ENCODE results near the gene ANKRD11. TPM values are rescaled to one million over a fixed set of nuclear protein-coding genes. Genes with fewer than 3 reads are reported as not detected.

Gene ANKRD11
- total RNA-seq, 1 experiment from 2014 or later: 99.4 TPM

GRCh38 chr16:89529097-89529496 lies 38.7 kb upstream of the ANKRD11 start:
- ChIA-PET CTCF (no interaction called here), POLR2A (no interaction called here)
- no peak overlapping the region for H3K4me3 ChIP-seq (ENCODE audit: low read depth in 2 of 2, low read length in 2 of 2)
- H3K9me3 ChIP-seq (ENCODE audit: control insufficient read depth, insufficient read depth, low read depth, low read length): no peaks in the 10 kb centered on the region
- no TSS peak for BruUV-seq (replicated peaks)
- TF ChIP-seq CTCF (IDR thresholded peaks at IDR 0.05) (no peak), REST (IDR thresholded peaks at IDR 0.05; ENCODE audit: insufficient read depth in 1 of 2, low read depth in 2 of 2, low read length in 1 of 2) (no peak), POLR2AphosphoS5 (IDR thresholded peaks at IDR 0.05; ENCODE audit: low read depth, low read length) (no peak), TCF7L2 (IDR thresholded peaks at IDR 0.05; ENCODE audit: low read depth, low read length) (no peak), SIN3A (IDR thresholded peaks at IDR 0.05; ENCODE audit: borderline replicate concordance, insufficient read depth, low read depth, low read length) (no peak)
- no peak overlapping the region for H3K27ac ChIP-seq (ENCODE audit: low read length)
- H3K4me1 ChIP-seq (ENCODE audit: control insufficient read depth, insufficient read depth, low read length): no peaks in the 10 kb centered on the region
- DNase-seq (ENCODE audit: low read depth, low spot score) (no peak), ATAC-seq (no peak)
- no peaks in the 10 kb centered on the region for H3K27me3 ChIP-seq (ENCODE audit: control insufficient read depth, insufficient read depth, low read length)
- H3K36me3 ChIP-seq (ENCODE audit: control insufficient read depth, insufficient read depth, low read length): peaks cover 12% of the 10 kb centered on the region
- intact Hi-C loops (cut with micrococcal nuclease; ENCODE audit: unreplicated experiment): no loop called here
- in situ Hi-C loops (cut with HindIII; ENCODE audit: low pct_unique_long_range_greater_than_20kb, low sequenced_read_pairs): no loop called here

- ChIA-PET POLR2A (no interaction called here), CTCF (no interaction called here)
- Histone ChIP-seq H3K9me3 (ENCODE audit: control insufficient read depth, insufficient read depth, low read depth, low read length) (no peaks in the 10 kb centered on the region), H3K4me3 (ENCODE audit: low read depth in 2 of 2, low read length in 2 of 2) (no peak overlapping the region), H3K4me1 (ENCODE audit: control insufficient read depth, insufficient read depth, low read length) (no peaks in the 10 kb centered on the region), H3K27me3 (ENCODE audit: control insufficient read depth, insufficient read depth, low read length) (no peaks in the 10 kb centered on the region), H3K36me3 (ENCODE audit: control insufficient read depth, insufficient read depth, low read length) (peaks cover 9% of the 10 kb centered on the region; the same call in 1 of the 2 replicates), H3K27ac (ENCODE audit: low read length) (no peak overlapping the region)
- in situ Hi-C loops (cut with HindIII; ENCODE audit: low pct_unique_long_range_greater_than_20kb, low sequenced_read_pairs) (no loop called here), intact Hi-C loops (cut with micrococcal nuclease; ENCODE audit: unreplicated experiment) (no loop called here)
- TF ChIP-seq CTCF (IDR thresholded peaks at IDR 0.05) (no peak), REST (IDR thresholded peaks at IDR 0.05; ENCODE audit: insufficient read depth in 1 of 2, low read depth in 2 of 2, low read length in 1 of 2) (no peak), POLR2AphosphoS5 (IDR thresholded peaks at IDR 0.05; ENCODE audit: low read depth, low read length) (no peak), TCF7L2 (IDR thresholded peaks at IDR 0.05; ENCODE audit: low read depth, low read length) (no peak), SIN3A (IDR thresholded peaks at IDR 0.05; ENCODE audit: borderline replicate concordance, insufficient read depth, low read depth, low read length) (no peak)
- BruUV-seq (replicated peaks): no TSS peak
- DNase-seq (ENCODE audit: low read depth, low spot score): no peak
- no peak for ATAC-seq
Observed at GRCh38 chr16:89525146-89525913, 35.0 kb upstream of the ANKRD11 start.

Data from Panc1 (cell line).